Ramos (cell line): ENCODE results near the gene ZNF580.

Experiments used
- in situ Hi-C: fragments of 300-500 bp; cut with MboI; formaldehyde crosslinking; loops from one replicate; pipeline ENCODE4 v1.14.3; 2022; ENCODE audit warnings: low sequenced_read_pairs; ENCODE audit not compliant: unreplicated experiment

The ZNF580 gene

GRCh38 chr19:55643887-55644176 lies 3.0 kb downstream of the ZNF580 start:
- in situ Hi-C loops: loop anchor here (25.0 kb wide), 1 partner anchor 357 kb away; the partner anchor contains the start of genes BRSK1 and HSPBP1

GRCh38 chr19:55644191-55644833 lies 3.5 kb downstream of the ZNF580 start:
- in situ Hi-C loops: loop anchor here (25.0 kb wide), 1 partner anchor 357 kb away; the partner anchor contains the start of genes BRSK1 and HSPBP1

GRCh38 chr19:55644842-55645511 lies 4.2 kb downstream of the ZNF580 start:
- in situ Hi-C loops: loop anchor here (25.0 kb wide), 1 partner anchor 358 kb away; the partner anchor contains the start of genes BRSK1 and HSPBP1

GRCh38 chr19:55645512-55645881 lies 4.7 kb downstream of the ZNF580 start:
- in situ Hi-C loops: loop anchor here (25.0 kb wide), 1 partner anchor 358 kb away; the partner anchor contains the start of genes BRSK1 and HSPBP1

- in situ Hi-C loops: loop anchor here (25.0 kb wide), 1 partner anchor 360 kb away; the partner anchor contains the start of genes BRSK1 and HSPBP1
Observed at GRCh38 chr19:55646889-55647731, 6.3 kb downstream of the ZNF580 start.

GRCh38 chr19:55647732-55648584 lies 7.2 kb downstream of the ZNF580 start, which contains the start of gene CCDC106:
CCDC106 (plus strand) TSS chr19:55648212; CDS start chr19:55649047, 835 bp downstream.
- in situ Hi-C loops: loop anchor here (25.0 kb wide), 1 partner anchor 361 kb away; the partner anchor contains the start of genes BRSK1 and HSPBP1

- in situ Hi-C loops: loop anchor here (25.0 kb wide), 1 partner anchor 361 kb away; the partner anchor contains the start of genes BRSK1 and HSPBP1
Observed at GRCh38 chr19:55648585-55649267, 7.9 kb downstream of the ZNF580 start.

- in situ Hi-C loops: loop anchor here (25.0 kb wide), 2 partner anchors 362 to 1462 kb away; partner anchors contain the start of genes BRSK1, HSPBP1, MBOAT7 and TSEN34
Observed at GRCh38 chr19:55649268-55650125, 8.7 kb downstream of the ZNF580 start.

- in situ Hi-C loops: loop anchor here (25.0 kb wide), 1 partner anchor 1463 kb away; the partner anchor contains the start of genes MBOAT7 and TSEN34
Observed at GRCh38 chr19:55650126-55650557, 9.3 kb downstream of the ZNF580 start.

GRCh38 chr19:55650602-55651230 lies 9.9 kb downstream of the ZNF580 start:
- in situ Hi-C loops: loop anchor here (25.0 kb wide), 1 partner anchor 1463 kb away; the partner anchor contains the start of genes MBOAT7 and TSEN34

- in situ Hi-C loops: loop anchor here (25.0 kb wide), 1 partner anchor 1464 kb away; the partner anchor contains the start of genes MBOAT7 and TSEN34
Observed at GRCh38 chr19:55651236-55651635, 10.4 kb downstream of the ZNF580 start.

GRCh38 chr19:55652311-55653128 lies 11.7 kb downstream of the ZNF580 start:
- in situ Hi-C loops: loop anchor here (25.0 kb wide), 1 partner anchor 1465 kb away; the partner anchor contains the start of genes MBOAT7 and TSEN34

- in situ Hi-C loops: loop anchor here (25.0 kb wide), 1 partner anchor 1466 kb away; the partner anchor contains the start of genes MBOAT7 and TSEN34
Observed at GRCh38 chr19:55653651-55654322, 13.0 kb downstream of the ZNF580 start.

- in situ Hi-C loops: loop anchor here (25.0 kb wide), 1 partner anchor 1467 kb away; the partner anchor contains the start of genes MBOAT7 and TSEN34
Observed at GRCh38 chr19:55654323-55654867, 13.6 kb downstream of the ZNF580 start.
